ENCODE results near the gene IQSEC2.

IQSEC2 gene

GRCh38 chrX:53266914-53267313 lies 14.5 kb downstream of the IQSEC2 start:
- no peak for DNase-seq

DNA sequence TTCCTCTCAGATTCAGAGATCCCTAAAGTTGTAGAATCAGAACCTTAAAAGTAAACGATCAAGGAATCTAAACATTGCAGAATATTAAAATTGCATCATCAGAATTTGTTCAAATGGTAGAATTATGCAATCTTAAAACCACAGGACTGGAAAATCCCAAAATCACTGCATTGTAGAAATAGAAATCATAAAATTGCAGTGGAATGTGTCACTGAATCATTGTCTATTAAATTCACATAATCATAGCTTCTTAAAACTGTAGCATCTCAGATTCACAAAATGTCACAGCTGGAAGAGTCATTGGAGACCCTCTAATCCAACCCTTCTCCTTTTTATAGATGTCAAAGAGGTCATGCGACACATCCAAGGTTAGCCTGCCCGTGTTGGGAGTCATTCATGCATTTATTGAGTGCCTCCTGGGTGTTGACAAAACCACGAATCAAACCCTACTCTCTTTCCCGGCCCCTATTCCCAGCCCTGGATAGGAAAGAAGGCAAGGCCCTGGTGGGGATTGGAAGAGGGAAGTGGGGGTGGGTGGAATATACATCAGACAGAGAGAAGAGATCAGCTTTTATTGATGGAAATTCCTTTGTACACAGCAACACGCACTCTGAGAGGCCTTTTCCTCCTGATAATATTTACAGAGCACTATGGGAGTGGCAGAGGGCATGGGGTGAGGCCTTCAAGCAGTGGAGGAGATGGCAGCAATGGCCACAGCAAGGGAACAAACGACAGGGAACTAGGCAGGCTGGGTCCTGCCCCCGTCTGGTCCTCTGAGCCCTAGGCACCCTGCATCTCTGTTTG lies 15.4 kb downstream of the IQSEC2 start:
- DNase-seq = no peak

GRCh38 chrX:53263597-53264094 lies 17.7 kb downstream of the IQSEC2 start:
- no peak for DNase-seq

DNA sequence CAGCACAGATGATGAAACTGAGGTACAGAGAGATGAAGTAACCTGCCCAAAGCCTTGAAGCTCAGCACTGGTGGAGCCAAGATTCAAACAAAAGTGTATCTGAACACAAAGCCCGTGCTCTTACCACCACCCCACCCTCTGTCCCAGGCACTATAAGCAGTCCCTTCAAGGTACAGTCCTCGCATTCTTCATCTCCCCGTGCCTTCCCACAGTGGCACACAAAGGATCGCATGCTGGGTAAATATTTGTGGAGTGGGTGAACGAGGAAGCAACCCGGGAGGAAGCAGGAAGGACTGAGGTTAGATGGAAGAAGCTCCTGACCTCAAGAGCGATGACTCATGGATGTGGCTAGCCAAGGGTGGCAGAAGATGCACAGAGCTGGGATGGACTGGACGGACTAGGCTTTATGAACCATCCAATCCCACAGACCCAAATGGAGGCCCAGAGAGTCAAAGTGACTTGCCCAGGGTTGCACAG lies 18.4 kb downstream of the IQSEC2 start:
- DNase-seq = no peak

DNA sequence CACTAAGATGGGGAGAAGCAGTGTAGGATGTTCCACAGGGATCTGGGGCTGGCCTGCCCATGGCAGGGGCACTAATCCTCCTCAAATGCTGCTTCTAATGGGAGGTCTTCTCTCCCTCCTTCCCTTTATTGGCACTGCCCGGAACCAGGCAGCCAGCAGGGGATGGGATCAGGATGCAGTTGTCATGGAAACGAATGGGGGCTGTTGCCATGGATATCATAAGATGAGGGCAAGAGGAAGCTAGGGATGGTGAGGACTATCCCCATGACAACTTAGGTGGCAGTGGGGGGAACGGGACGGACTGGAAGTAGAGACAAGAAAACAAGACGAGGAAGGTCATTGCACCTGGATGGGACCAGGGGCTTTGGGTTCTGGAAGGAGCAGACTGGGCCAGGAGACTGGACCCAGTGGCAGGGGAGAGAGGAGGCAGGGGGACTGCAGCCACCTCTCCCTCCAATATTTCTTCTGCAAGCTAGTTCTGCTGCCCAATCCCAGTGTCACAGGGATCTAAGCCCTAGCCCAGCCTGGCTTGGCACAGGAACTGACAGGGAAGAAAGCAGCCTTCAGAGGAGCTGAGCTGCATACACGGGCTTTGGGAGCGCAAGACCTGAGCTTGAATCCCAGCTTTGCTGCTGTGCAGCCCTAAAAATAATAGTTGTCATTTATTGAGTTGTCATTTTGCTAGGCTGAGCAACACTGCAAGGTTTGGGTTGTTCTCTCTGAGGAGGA lies 19.0 kb downstream of the IQSEC2 start:
- no peak for DNase-seq

DNA sequence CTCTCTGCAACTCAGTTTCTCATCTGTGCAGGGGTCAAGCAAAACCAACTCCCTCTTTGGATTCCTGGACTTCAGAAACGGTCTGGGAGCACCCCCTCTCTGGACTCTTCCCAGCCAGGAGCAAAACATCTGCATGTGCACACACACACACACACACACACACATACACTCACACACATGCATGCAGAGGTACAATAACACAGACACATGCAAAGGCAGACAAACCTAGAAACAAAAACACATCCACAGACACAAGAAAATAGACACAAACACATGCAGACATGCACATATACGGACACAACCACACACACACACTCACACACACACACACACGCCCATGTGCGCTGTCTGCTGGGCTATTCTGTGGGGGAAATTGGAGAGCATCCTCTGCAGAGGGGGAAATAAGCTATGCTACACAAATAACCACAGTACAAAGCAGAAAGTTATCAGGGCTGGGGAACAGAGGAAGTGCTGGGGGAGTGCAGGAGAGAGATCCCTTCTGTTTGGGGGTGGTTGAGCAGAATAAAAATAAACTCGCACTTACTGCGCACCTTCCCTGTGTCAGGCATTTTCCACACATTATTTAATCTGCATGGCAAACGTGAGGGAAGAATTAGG lies 19.9 kb downstream of the IQSEC2 start:
- no peak for DNase-seq

GRCh38 chrX:53260836-53261235 lies 20.5 kb downstream of the IQSEC2 start:
- no peak for DNase-seq

DNA sequence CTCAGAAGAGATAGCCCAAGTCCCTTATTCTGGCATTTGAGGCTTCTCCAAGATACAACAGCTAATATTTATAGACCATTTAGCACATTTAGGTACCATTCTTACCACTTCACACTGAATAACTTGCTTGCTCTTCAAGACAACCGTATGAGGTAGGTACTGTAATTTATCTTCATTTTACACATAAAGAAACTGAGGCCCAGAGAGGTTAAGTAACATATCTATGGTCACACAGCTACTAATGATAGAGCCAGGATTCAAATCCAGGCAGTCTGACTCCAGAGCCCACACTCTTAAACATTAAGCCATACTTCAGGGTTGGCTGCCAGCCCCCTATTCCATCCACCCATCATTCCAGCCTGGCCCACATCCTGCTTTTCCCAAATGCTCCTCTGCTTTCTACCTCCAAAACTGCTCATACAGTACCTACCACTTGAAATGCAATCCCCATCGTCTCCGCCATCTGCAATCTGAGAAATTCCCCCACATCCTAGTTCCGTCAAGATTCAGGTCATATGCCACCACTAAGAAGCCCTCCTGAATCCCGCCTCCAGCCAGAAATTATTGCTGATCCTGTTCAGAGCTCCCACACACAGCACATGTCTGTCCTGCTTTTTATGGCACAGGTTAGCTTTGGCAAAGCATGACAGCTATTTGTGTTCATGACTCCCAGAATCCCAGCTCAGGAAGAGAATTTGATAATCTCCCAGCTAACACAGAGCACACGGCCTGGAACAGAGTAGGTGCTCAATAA lies 23.5 kb downstream of the IQSEC2 start:
- no peak for DNase-seq

DNA sequence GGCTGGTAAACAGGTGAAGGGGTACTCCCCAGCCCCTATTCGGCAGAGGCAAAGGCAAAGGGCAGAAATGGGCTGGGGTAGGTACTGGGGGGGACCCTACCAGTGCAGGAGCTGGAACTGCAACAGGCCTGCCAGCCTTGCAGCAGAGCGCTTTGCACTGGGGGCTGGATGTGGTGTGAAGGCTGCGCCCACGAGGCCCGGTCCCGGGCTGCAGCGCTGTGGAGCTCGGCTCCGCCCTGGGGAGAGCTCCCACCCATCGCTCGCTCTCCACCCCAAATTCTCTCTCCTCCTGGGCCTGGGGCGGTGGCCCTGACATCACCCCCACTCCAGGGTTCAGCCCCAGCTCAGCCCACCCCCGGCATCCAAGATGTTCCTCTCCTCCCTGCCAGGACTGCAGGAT lies 24.2 kb downstream of the IQSEC2 start:
- no peak for DNase-seq

GRCh38 chrX:53256446-53257041 lies 24.8 kb downstream of the IQSEC2 start:
- no peak for DNase-seq

DNA sequence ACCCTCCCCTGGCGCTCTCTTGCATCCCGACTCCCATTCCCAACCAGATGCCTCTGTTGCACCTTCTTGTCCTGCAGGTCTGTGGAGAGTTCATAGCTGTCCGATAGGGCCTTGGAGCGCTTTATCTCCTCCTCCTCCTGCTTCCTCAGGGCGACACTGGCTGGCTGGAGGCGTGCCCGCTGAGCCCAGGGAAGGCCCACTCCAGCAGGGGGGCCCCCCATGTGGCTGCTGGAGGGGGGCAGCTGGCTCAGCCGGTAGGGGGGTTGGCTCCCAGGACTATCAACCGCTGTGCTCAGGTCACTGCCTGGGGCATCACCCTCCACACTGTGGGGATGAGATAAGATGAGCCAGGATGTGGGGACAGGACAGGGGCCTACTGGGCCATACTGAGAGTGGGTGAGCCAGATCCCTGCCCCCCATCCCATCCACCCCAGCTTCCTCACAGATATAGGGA lies 25.6 kb downstream of the IQSEC2 start:
- DNase-seq = no peak

DNA sequence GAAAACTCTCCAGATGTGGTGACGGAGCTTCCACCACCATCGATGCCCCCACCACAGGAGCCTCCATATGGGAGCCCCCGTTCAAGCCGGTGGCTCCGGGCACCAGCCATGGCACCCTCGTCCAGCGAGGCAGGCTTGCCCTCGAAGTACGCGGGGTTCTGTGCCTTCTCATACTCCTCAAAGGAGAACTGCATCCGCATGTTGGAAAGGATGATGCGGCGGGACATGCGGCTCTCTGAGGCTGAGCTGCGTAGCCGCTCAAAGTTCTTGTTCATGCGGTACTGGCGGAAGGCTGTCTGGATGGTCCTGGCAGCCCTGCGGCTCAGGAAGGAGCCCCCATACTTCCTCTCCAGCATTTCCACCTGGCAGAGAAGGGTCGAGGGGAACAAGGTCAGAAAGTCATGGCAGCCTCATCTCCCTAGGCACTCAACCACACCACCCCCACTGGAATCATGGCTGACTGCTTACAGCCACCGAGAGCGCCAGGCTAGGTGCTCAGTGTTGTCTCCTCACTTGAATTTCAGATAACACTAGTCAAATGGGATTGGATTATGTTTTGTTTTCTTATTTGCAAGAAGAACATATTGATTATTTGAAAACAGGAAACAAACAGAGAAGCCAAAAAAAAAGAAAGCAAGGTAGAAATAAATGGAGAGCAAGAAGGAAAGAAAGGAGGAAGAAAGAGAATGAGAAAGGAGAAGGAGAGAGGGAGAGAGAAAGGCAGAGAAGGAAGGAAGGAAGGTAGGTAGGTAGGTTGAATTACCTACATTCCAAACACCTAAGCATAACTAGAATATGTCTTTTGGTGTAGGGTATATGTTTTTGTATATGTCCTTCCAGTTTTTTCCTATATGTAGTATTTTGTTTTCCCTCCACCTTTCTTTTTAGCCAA lies 26.6 kb downstream of the IQSEC2 start:
- no peak for DNase-seq

- no peak for DNase-seq
Measured at GRCh38 chrX:53253293-53254020, 27.9 kb downstream of the IQSEC2 start.

DNA sequence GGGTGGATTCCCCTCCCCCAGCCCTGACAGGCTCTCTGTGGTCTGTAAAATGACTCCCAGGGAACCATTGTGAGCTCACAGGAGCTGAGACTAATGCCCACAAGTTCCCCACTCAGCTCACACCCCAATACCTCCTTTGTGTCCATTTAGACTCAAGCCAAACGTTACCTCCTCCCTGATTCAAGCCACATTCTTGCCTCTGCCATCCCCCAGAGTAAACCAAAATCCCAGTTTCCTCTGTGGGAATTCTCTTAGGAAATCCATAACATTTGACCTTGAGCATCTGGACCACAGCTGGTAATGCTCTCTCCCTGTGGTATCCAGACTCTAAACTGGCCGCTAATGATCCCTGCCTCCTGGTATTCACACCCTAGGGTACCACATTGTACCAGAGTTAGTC lies 30.1 kb downstream of the IQSEC2 start:
- no peak for DNase-seq

DNA sequence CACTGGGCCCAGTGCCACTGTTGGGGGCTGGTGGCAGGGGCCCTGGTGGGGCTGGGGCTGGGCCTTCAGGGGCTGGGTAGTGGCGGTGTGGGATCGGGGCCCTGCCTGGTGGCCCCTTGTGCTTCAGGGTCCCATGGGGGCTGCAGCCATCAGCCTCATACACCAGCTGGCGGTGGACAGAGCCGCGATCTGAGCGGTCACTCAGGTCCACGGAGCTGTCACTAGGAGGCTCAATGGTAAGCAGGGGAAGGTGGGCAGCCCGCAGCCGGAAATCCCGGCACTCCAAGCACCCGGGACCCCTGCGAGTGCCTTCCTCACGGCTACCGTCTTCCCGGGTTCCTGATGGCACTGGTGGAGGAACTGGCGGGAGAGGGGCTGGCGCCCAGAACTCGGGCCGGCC lies 30.8 kb downstream of the IQSEC2 start:
- no peak for DNase-seq

GRCh38 chrX:53249408-53250042 lies 31.9 kb downstream of the IQSEC2 start:
- no peak for DNase-seq

GRCh38 chrX:53247928-53248327 lies 33.5 kb downstream of the IQSEC2 start:
- DNase-seq = no peak

- no peak for DNase-seq
Measured at GRCh38 chrX:53246231-53246630, 35.2 kb downstream of the IQSEC2 start.

- no peak for DNase-seq
Measured at GRCh38 chrX:53244610-53245009, 36.8 kb downstream of the IQSEC2 start.

DNA sequence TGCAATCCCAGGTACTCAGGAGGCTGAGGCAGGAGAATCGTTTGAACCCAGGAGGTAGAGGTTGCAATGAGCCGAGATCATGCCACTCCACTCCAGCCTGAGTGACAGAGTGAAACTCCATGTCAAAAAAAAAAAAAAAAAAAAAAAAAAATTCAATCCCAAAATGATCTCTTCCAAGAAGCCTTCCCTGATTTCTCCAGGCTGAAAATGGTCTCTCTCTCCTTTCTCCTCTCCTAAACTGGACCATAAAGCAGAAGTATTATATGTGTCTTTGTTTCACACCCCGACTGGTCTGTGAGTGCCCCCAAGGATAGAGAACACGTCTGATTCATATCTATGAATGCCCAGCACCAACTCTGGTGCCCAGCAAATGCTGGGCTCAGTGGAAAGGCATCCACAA lies 39.1 kb downstream of the IQSEC2 start:
- DNase-seq = no peak
